K562 (cell line): ENCODE measurements around the gene PTH1R. TPM values are rescaled to one million over a fixed set of nuclear protein-coding genes. Genes with fewer than 3 reads are reported as not detected.

ENCODE experiments used
- ATAC-seq: fragments of 200-7000 bp; cut with Tn5 transposase; 3 replicates; pipeline ENCODE4 v1.9.1; 2020; ENCODE audit warnings: moderate library complexity
- BruUV-seq: library from RNA; stranded (reverse); fragments of 400-500 nt; replicated peaks from 2 replicates; lab custom pipeline; 2021; lab: Mats Ljungman, UMichigan
- CTCF ChIA-PET: fragments of 300-600 bp; formaldehyde crosslinking; extraction: SDS; loops from one replicate; lab custom pipeline; 2021; ENCODE audit warnings: low intra/inter-chr PET ratio; lab: Yijun Ruan, JAX
- POLR2A ChIA-PET: fragments of 300-600, 350-650 bp; sonication (Branson Sonifier 250); formaldehyde crosslinking; extraction: SDS; loops from one replicate; lab custom pipeline; 2021; ENCODE audit warnings: antibody characterized with exemption, inconsistent platforms; lab: Yijun Ruan, JAX
- DNase-seq, 4 experiments: peaks; one replicate each; pipeline versions ENCODE4 v3.0.0 to v3.0.0-alpha.2; 2011 to 2018; ENCODE audit warnings: low spot score in 3 of 4, mixed read lengths in 3 of 4; ENCODE audit errors: extremely low read depth in 1 of 4
- FAIRE-seq: peaks from 2 replicates; lab custom pipeline; 2011; peaks lifted over from hg19 to GRCh38; lab: Jason Lieb, UNC
- H2AFZ ChIP-seq: 2 replicates; pipeline ENCODE4 v1.6.0; 2011; ENCODE audit warnings: low read depth, low read length, control low read depth, inconsistent platforms
- H3K27ac ChIP-seq: fragments of 200-600 bp; 3 replicates; pipeline ENCODE4 v1.8.0; 2011; ENCODE audit warnings: low read depth, mild to moderate bottlenecking, control low read depth, inconsistent platforms, low read length, moderate library complexity, mixed read lengths; ENCODE audit errors: extremely low read depth
- H3K27me3 ChIP-seq, 2 experiments: fragments of 300-600 bp in 1 of 2; 2 replicates in 1 of 2; 3 replicates in 1 of 2; pipeline versions ENCODE4 v1.6.0 to v1.8.0; 2011; ENCODE audit warnings: inconsistent platforms in 2 of 2, low read length in 2 of 2, mild to moderate bottlenecking in 1 of 2, mixed read lengths in 1 of 2, moderate library complexity in 1 of 2; ENCODE audit not compliant: control insufficient read depth in 2 of 2, insufficient read depth in 2 of 2
- H3K36me3 ChIP-seq: fragments of 300-600 bp; 3 replicates; pipeline ENCODE4 v1.8.0; 2011; ENCODE audit warnings: mild to moderate bottlenecking, low read length, inconsistent platforms; ENCODE audit not compliant: control insufficient read depth, insufficient read depth
- H3K4me1 ChIP-seq, 2 experiments: fragments of 200-600 bp in 1 of 2; replicated peaks in 1 of 2; 2 replicates in 1 of 2; 3 replicates in 1 of 2; pipeline versions ENCODE4 v1.5.1 to v1.8.0; 2011; ENCODE audit warnings: inconsistent platforms in 2 of 2, low read length in 2 of 2, mild to moderate bottlenecking in 1 of 2, mixed read lengths in 1 of 2, moderate library complexity in 1 of 2; ENCODE audit not compliant: control insufficient read depth in 2 of 2, insufficient read depth in 2 of 2
- H3K4me2 ChIP-seq: 2 replicates; pipeline ENCODE4 v1.6.1; 2011; ENCODE audit warnings: low read length, control low read depth, inconsistent platforms, mixed read lengths; ENCODE audit not compliant: insufficient read depth
- H3K4me3 ChIP-seq: fragments of 200-600 bp; sonication (generic), shearing (Covaris generic); 2 replicates; pipeline ENCODE4 v1.5.1; 2016; ENCODE audit warnings: control low read depth, inconsistent platforms
- H3K79me2 ChIP-seq: fragments of 200-600 bp; 3 replicates; pipeline ENCODE4 v1.8.0; 2011; ENCODE audit warnings: low read length, inconsistent platforms; ENCODE audit not compliant: control insufficient read depth, insufficient read depth
- H3K9ac ChIP-seq, 2 experiments: 2 replicates each; pipeline versions ENCODE4 v1.6.0 to v1.6.1; 2011; ENCODE audit warnings: low read depth in 2 of 2, low read length in 2 of 2, control low read depth in 1 of 2, inconsistent platforms in 1 of 2, mild to moderate bottlenecking in 1 of 2, mixed read lengths in 1 of 2; ENCODE audit not compliant: insufficient read depth in 1 of 2
- H3K9me1 ChIP-seq: one replicate; pipeline ENCODE4 v1.6.0; 2011; ENCODE audit warnings: inconsistent platforms, mild to moderate bottlenecking, low read length, moderate library complexity; ENCODE audit not compliant: control insufficient read depth, insufficient read depth
- H3K9me3 ChIP-seq: replicated peaks from 2 replicates; pipeline ENCODE4 v1.5.1; 2011; ENCODE audit warnings: low read depth, low read length, inconsistent platforms; ENCODE audit not compliant: control insufficient read depth, insufficient read depth
- H4K20me1 ChIP-seq: replicated peaks from 2 replicates; pipeline ENCODE4 v1.6.1; 2011; ENCODE audit warnings: low read length, inconsistent platforms, mixed read lengths; ENCODE audit not compliant: control insufficient read depth, insufficient read depth
- BCOR ChIP-seq: fragments of 450-650 bp; IDR thresholded peaks from 2 replicates; pipeline ENCODE4 v1.6.1; 2016
- CREB1 ChIP-seq, 2 experiments: sonication (generic) in 1 of 2; formaldehyde crosslinking in 1 of 2; IDR thresholded peaks; 2 replicates each; pipeline versions ENCODE4 v1.6.1 to v1.8.0; 2012 to 2022; ENCODE audit warnings: inconsistent platforms in 1 of 2, mild to moderate bottlenecking in 1 of 2, missing genetic modification reagents in 1 of 2, moderate library complexity in 1 of 2
- NR1H2 ChIP-seq: sonication (generic); formaldehyde crosslinking; IDR thresholded peaks from 2 replicates; pipeline ENCODE4 v1.4.0; 2020; ENCODE audit warnings: mild to moderate bottlenecking, missing genetic modification reagents
- SMARCA5 ChIP-seq: fragments of 450-650 bp; IDR thresholded peaks from 2 replicates; pipeline ENCODE4 v1.6.1; 2016
- ZFP36 ChIP-seq: fragments of 150-350 bp; IDR thresholded peaks from 2 replicates; pipeline ENCODE4 v1.6.1; 2018; ENCODE audit warnings: low read length, low read depth; ENCODE audit not compliant: partially characterized antibody
- ZNF407 ChIP-seq: fragments of 450-650 bp; IDR thresholded peaks from 2 replicates; pipeline ENCODE4 v1.6.1; 2016; ENCODE audit warnings: low read depth
- WGBS: fragments of 100-300 bp; shearing (Covaris generic); methylation state at CpG from one replicate; pipeline ENCODE4 v1.1.6; 2016; ENCODE audit warnings: low coverage, mixed read lengths; ENCODE audit not compliant: insufficient coverage; ENCODE audit errors: missing lambda C conversion rate; 5-methylcytosine and 5-hydroxymethylcytosine counted together
- in situ Hi-C: fragments of 300-500 bp; cut with MboI; formaldehyde crosslinking; loops from 4 replicates; pipeline ENCODE4 v1.15.0; 2018; ENCODE audit warnings: inconsistent platforms, mixed read lengths
- intact Hi-C: fragments of 100-400 bp; cut with micrococcal nuclease; formaldehyde crosslinking; loops from 2 replicates; pipeline ENCODE4 v1.14.2; 2022
- polyA plus RNA-seq, 8 experiments: library from polyadenylated mRNA; depleted of rRNA in 4 of 8; stranded (reverse) in 5 of 8; unstranded in 3 of 8; fragments of >200 nt; fragmentation: Nextera tagmentation in 2 of 8; fragmentation: Illumina TruSeq in 1 of 8; extraction: Ambion mirVana in 2 of 8; extraction: Trizol in 1 of 8; gene quantifications; 2 replicates each; pipeline versions ENCODE4 v1.2.1 to v1.2.3, GENCODE V29; 2011 to 2014; ENCODE audit warnings: inconsistent platforms in 1 of 8, missing spikeins in 1 of 8
- total RNA-seq, 7 experiments: library from RNA; depleted of rRNA in 6 of 7; stranded (reverse); fragments of >200 nt in 6 of 7; fragmentation: Illumina TruSeq in 2 of 7; extraction: Trizol in 2 of 7; gene quantifications; 2 replicates each; pipeline versions ENCODE4 v1.2.1 to v1.2.3, GENCODE V29; 2011 to 2021; ENCODE audit warnings: low replicate concordance in 1 of 7

PTH1R gene
- total and polyA plus RNA-seq, 9 of the 15 experiments (the other 6 are each of a cell fraction or from before 2014, with no cell fraction given) = not detected

GRCh38 chr3:46906471-46907058 lies 29.0 kb downstream of the PTH1R start:
- Histone ChIP-seq H3K9ac (peak overlapping the region in 1 of 2 experiments; percentile 31; a peak in 1 of 4 replicates), H3K9me3 (no peaks in the 10 kb centered on the region), H3K4me1 (peaks cover 0 to 44% of the 10 kb centered on the region in 2 experiments; a peak in 4 of 5 replicates), H3K27ac (no peak overlapping the region), H4K20me1 (peaks cover 3% of the 10 kb centered on the region), H3K4me2 (no peak overlapping the region), H3K9me1 (peaks cover 4% of the 10 kb centered on the region), H3K79me2 (no peaks in the 10 kb centered on the region), H3K36me3 (no peaks in the 10 kb centered on the region), H3K4me3 (no peak overlapping the region), H3K27me3 (peaks cover 5 to 23% of the 10 kb centered on the region in 2 experiments; a peak in 3 of 5 replicates), H2AFZ (no peak overlapping the region)
- BruUV-seq = no TSS peak
- FAIRE-seq (no peak), DNase-seq (no peak), ATAC-seq (no peak)
- 3% methylated on average over 4 of the region's 4 CpGs for WGBS
- POLR2A ChIA-PET = interaction anchor here (0.6 to 0.7 kb wide), 2 partner anchors 12 to 63 kb away, joined by 3 to 4 read pairs; no protein-coding TSS in a partner anchor
- CTCF ChIA-PET = no interaction called here
- in situ Hi-C loops = no loop called here
- intact Hi-C loops = no loop called here
- 0 out of 2 replicates have a peak, but pooled peaks have one; percentile 14 for TF ChIP-seq SMARCA5
- TF ChIP-seq ZFP36 = peak; percentile 87
- 0 out of 2 replicates have a peak, but pooled peaks have one; percentile 46 for TF ChIP-seq BCOR
- no peak for TF ChIP-seq ZNF407
- TF ChIP-seq NR1H2 (CRISPR knock-in tag) = no peak
- no peak for TF ChIP-seq CREB1 (IDR thresholded peaks at IDR 0.05)
- TF ChIP-seq CREB1 (CRISPR knock-in tag; IDR thresholded peaks at IDR 0.05) = 0 out of 2 replicates have a peak, but pooled peaks have one; percentile 31
